Activated T-cell treated with anti-CD3 and anti-CD28 coated beads for 1 hour (primary cell): ENCODE results near the gene ITFG1.

ENCODE experiments used
- DNase-seq: peaks from one replicate; pipeline ENCODE4 v3.0.0-alpha.2; 2020; ENCODE audit warnings: low read depth

The ITFG1 gene

DNA sequence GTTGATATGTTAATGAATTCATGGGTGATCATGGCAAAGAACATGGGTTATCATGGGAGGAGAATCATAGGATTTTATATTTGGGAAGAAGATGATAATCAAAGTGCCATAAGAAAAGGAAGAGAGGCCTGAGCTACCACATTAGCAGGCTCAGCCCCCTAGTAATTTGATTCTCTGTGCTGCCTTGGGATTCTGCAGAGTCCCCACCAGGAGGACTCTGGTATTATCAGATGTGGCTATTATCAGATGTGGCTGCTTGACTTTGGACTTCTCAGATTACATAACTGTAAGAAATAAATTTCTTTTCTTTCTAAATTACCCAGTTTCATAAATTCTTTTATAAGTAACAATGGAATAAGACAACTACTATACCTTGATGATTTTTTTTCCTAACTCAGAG is 137.6 kb downstream of the ITFG1 start:
- DNase-seq: no peak

DNA sequence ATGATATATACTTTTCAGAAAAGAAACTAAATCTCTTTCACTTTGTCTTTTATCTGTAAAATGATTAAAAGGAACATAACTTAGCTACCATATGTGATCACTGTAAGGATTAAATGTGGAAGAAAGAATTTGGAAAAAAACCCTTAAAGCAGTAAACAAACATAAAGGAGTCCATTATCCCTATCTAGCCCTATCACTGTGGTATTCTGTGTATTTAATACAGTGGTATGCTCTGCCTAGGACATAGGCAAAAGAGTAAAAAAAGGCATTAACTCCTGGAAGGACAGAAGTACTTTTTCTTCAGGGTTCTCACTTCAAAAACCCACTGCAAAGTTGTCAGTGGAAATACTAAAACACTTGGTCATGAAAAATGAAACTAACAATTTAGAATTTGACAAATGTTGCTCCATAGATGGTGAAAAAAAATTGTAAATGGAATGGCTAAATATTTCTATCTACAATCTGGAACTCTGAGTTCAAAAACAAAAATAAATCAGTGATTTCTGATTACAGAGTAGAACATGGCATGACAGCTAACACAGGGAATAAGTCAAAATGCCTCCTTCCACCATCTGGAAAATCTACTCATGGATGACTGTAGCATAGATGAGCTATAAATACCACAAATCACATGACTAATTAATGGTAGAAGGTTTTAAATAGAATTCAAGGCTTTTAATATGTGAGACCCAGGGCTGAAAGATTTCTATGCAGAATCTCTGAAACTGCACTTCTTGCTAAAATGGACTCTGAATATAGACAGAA is 140.1 kb downstream of the ITFG1 start:
- DNase-seq: no peak

DNA sequence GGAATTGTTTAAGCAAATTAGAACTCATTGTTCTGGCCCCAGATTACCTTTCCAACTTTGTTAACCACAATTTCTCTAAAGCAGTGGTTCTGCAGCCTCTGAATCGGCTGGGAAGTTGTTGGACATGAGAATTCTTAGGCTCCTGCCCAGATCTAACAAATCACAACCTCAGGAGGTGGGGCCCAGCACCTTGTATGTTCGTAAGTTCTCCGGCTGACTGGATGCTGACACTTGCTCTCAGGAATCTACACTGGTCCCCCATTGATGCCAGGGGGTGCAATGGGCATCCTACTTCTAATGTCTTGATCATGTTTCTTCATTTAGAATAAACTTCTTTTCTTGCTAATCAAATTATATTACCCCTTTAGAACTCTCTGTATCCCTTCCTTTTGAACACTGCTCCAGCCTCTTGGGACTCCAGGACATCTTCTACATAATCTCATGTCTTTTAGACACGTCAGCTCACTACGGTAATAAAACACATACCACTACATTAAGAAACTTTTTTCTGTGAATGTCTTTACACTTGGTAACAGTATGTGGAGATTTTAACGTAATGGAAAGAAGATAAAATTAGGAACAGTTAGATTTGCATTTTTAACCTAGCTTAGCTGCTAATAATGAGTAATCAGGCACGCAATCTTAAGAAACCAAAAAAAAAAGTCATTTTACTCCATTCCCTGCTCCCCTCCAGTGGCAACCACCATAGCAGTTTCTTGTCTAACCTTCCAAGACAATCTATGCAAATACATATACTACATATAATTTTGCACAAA is 143.2 kb downstream of the ITFG1 start:
- no peak for DNase-seq

GRCh38 chr16:47316442-47317015 is 144.3 kb downstream of the ITFG1 start:
- no peak for DNase-seq

DNA sequence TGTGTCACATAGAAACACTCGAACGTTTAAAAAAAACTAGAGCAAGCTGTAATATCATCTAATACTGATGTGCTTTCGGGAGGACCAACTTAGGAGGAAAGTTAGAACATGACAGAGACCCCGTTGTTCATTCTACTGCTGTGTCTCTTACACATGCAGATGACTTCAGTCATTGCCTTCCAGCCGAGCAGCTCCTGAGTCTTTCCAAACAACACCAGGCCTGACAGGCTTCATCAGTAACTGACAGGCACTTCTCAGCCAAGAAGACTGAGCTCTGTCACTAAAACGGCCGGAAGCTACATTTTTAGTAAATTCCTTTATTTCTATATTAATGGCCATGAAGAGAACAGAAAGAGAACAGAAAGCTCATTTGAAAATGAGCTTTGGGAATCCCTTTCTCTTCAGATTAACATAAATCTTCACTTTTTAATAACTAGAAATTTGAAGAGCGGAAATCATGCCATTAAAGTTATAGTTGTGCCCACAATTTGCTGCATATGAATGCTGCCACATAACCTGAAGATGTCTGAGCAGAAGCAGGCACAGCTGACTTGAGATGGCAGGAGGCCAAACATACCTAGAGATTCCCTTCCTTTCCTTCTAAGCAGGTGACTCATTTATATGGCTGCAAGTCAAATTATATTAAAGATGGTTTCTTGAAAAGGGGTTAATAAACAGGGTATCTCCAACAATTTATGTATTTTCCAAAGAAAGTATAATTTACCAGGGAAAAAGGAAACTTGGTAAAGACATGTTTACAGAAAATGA is 148.9 kb downstream of the ITFG1 start:
- DNase-seq: no peak

DNA sequence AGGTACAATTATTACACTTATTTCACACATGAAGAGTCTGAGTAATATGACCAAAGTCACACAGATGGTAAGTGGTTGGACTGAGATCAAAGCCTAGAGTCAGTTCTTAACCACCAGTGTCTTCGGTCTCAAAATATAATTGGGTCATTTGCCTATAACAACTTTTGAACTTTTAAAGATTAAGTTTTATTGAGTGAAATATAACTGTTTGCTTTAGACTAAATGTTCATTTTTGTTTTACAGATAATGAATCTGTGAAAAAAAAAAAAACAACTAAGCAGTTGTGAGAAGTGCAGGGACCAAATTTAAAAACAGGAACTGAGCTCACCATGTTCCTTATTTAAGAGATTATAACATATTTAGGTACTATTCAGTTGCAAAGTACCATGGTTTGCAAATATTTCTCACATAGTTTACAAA is 150.1 kb downstream of the ITFG1 start:
- DNase-seq: no peak

DNA sequence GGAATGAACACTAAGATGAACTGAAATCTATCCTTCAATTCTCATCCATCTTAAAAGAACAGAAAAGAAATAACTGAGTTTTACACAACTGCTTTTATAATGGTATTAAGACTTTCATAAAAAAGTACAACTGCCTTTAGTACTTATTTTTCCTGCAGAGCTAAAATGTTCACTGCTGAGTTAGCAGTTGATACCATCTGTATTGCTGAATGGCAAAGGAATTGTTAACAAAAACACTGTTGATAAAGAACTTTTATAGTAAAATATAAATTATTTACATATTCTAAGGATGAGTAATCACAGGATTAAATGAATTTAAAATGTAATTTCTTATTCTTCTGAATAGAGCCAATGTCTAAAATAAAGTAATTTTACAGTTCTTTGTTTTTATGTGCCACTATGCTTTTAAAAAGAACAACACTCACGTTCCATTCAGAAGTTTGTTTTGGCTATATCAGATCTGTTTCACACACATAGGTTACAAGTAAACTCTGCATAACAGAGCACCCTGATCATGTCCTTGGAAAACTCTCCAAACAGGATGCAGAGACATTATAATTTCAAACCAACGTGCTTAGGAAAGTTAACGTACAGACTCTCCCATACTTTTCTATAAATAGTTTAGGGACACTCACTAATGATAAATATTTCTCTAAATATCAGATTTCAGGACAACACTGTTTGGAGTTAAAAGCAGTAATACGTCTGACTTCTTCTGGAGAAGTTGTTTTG is 151.1 kb downstream of the ITFG1 start:
- DNase-seq: no peak

- DNase-seq: no peak
These were observed 152.3 kb downstream of the ITFG1 start for GRCh38 chr16:47308601-47309000.

DNA sequence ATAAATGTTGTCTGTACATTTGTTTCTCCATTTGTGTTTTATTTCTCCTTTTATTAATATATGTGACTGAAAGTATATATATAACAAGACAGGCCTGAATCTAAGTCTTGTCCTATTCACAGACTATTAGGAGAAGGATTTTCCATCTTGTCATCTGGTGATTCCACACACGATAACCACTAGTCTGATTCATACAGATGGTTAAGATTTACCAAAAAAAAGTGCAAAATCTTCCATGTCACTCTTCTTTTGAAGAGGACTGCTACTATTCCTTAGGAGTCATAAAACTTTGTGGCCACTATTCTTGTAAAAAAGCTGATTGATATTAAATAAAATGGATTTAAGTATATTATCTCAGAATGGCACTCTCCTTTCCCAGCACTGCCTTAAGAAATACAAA is 156.3 kb downstream of the ITFG1 start:
- DNase-seq: no peak

DNA sequence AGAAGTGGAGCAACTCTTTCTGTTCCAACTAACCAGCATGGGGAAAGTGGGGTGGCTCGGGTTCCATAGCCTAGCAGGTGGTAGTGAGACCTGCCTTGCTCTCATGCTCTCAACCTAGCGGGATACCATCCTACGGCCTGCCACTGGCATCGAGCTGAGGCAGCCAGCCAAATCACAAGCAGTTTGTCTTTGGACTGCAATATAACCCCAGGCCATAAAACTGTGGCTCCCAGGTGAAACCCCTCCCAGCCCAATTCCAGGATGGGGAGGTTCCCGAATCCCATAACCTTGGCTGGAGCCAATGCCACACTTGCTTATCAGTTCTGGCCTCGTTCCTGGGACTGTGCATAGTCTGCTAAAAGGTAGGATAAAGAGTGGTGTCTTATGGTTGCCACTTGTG is 161.3 kb downstream of the ITFG1 start:
- no peak for DNase-seq

- DNase-seq: no peak
These were observed 175.9 kb downstream of the ITFG1 start for GRCh38 chr16:47284999-47285398.

DNA sequence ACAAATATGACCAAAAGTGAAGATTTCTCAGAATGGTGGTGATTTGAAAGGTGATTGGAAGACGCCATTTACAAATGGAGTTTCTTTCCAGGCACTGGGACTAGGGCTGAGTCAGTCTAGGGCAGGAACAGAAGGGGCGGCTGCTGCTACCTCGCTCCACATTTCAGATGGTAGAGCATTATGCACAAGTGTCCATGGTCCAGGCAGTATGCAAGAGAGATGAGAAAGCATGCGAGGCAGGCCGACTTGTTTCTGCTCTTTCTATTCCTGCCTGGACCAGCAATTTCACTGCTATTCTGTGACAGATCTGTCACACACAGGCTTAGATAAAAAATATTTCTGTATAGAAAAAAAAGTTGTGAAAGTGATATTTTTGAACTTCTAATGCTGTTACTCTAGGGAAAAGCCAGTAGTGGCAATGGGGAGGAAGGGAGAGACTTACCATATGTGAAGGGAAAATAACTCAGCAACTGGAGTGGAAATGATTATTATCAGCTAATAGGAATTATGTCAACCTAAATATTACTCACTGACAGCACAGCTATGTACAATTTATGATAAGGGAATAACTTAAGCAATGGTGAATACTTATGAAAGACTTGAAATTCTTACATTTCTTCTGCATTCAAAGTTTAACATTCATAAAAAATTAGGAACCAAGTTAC is 182.4 kb downstream of the ITFG1 start:
- no peak for DNase-seq

DNA sequence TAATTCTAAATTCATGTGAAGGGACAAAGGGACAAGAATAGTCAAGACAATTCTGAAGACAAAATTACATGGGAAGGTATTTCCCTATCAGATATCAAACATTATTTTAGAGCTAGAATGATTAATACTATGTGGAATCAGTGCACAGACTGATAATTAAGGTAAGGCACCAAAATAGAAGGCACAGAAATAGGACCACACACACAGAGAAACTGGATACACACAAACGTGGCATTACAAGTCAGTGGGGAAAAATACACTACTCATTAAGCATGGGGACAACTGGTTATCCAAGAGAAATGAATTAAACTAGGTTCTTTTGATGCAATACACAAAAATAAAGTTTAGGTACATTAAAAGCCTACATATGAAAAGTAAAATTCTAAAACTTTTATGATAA is 184.3 kb downstream of the ITFG1 start:
- no peak for DNase-seq

- DNase-seq: no peak
These were observed 197.9 kb downstream of the ITFG1 start for GRCh38 chr16:47262938-47263337.

DNA sequence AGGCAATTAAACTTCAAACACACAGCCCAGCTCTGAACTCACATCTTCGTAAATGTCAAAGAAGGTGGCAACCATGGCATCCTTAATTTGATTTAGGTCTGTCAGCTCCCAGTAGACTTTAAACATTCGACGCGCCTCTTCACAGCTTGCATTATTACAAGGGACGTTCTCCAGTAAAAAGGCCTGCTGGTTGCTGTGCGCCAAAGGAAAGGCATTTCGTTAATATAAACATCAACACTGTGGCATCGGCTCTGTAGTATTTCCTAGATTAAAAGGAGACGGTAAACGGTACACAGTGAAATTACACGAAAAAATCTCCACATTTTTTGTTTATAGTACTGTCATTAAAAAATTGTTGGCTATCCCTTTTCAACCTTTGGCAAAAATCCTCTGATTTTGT is 200.4 kb downstream of the ITFG1 start:
- no peak for DNase-seq

DNA sequence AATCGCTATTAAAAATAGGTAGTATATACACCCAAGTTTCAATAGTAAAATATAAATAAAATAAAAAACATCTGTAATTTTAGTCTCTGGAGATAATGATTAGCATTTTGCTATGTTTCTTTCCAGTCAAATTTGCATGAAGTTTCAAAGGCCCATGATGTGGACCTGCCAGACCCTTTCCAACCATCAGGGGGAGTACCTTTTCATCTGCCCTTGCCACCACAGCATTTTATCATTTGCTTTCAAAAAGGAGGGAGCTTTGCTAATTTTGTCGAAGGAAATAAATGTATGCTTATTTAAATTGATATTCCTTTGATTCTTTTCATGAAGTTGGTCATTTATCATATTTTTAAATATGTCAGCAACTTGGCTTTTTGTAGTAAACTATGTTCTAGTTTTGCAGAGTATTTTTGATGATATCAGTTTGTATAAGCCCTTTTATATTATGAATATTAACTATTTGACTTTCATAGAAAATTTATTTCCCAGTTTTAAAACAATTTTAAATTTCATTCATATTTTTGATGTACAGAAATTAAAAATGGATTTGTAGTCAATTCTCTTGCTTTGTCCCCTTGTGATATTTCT is 201.9 kb downstream of the ITFG1 start:
- no peak for DNase-seq

- DNase-seq: no peak
These were observed 206.1 kb downstream of the ITFG1 start for GRCh38 chr16:47254756-47255155.

GRCh38 chr16:47250983-47251382 is 209.9 kb downstream of the ITFG1 start:
- no peak for DNase-seq

DNA sequence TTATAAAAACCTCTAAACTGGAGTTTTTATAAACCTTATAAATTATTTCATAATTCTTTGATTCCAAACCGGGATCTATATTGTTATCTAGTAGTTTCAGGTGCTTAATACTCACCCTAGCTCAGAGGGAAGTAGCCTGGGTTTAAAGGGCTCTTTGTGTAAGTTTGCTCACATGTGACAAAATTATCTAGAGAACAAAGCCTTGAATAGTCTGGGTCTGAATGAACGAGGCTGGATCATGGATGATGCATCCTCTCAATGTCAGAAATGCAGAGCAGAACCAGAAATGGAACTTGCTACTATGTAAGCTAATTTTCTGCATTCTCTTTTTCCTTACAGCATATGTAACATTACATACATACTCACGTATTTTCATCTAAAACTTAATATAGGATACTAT is 213.2 kb downstream of the ITFG1 start:
- no peak for DNase-seq

DNA sequence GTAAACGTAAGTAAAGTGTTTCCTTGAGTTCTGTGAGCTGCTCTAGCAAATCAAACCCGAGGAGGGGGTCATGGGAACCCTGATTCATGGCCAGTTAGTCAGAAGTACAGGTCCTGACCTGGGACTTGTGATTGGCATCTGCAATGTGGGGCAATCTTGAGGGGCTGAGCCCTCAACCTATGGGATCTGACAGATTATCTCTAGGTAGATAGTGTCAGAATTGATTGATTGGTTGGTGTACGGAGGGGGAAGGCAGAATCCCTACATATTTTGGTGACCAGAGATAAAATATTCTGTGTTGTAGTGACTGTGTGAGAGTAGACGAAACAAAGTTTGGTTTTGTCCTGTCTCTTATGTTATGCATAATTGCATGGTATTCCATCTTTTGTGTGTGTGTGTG is 216.7 kb downstream of the ITFG1 start:
- no peak for DNase-seq

DNA sequence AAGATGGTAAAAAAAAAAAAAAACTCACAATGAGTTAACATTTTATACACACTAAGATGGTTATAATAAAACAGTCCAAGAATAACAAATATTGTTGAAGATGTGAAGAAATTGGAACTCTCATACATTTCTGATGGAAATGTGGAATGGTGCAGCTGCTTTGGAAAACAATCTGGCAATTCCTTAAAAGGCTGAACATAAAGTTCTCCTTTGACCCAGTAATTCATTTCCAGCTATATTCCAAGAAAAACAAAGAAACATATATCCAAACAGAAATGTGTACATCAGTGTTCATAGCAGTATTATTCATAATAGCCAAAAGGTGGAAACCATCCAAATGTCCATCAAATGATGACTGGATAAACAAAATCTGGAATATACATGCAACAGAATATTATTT is 219.8 kb downstream of the ITFG1 start:
- no peak for DNase-seq
